ENCODE results near the gene BZW1. TPM values are rescaled to one million over a fixed set of nuclear protein-coding genes. Genes with fewer than 3 reads are reported as not detected.
A peak's percentile ranks its signal among the peaks of the same experiment; 100 is the strongest.

Gene BZW1
- total RNA-seq, 1 experiment from 2014 or later, result 454 TPM

- ChIA-PET RAD21 (ENCODE audit: low non-redundant PET in 1 of 2, low total read pairs in 2 of 2, uncharacterized antibody in 2 of 2, unreplicated experiment in 2 of 2) (interaction anchor here in 1 of 2 experiments (0.7 kb wide), 1 partner anchor 12 kb away, joined by 5 read pairs; no protein-coding TSS in a partner anchor), CTCF (interaction anchor here (0.6 kb wide), 1 partner anchor 332 kb away, joined by 4 read pairs; no protein-coding TSS in a partner anchor), POLR2A (no interaction called here)
- H3K27ac ChIP-seq (ENCODE audit: low read depth, low read length), result no peak overlapping the region
- no peaks in the 10 kb centered on the region for H3K4me1 ChIP-seq (ENCODE audit: control insufficient read depth in 1 of 2, insufficient read depth in 2 of 2, low read length in 2 of 2)
- H3K9me3 ChIP-seq (ENCODE audit: control insufficient read depth in 1 of 2, insufficient read depth in 1 of 2, low read depth in 1 of 2, low read length in 2 of 2), result no peaks in the 10 kb centered on the region
- H3K36me3 ChIP-seq (ENCODE audit: control insufficient read depth in 1 of 2, insufficient read depth in 2 of 2, low read length in 2 of 2), result peaks cover 36 to 38% of the 10 kb centered on the region in 2 experiments; a peak in 3 of 4 replicates
- DNase-seq (ENCODE audit: low read depth, low spot score), result no peak
- no TSS peak for BruUV-seq (replicated peaks)
- intact Hi-C loops (cut with micrococcal nuclease), result no loop called here
- 0 out of 2 replicates have a peak, but pooled peaks cover 4% of the 10 kb centered on the region for H4K20me1 ChIP-seq (ENCODE audit: insufficient read depth)
- H3K4me3 ChIP-seq (replicated peaks in 1 of 2; ENCODE audit: low read depth in 1 of 2, low read length in 2 of 2), result no peak overlapping the region
- H3K79me2 ChIP-seq (ENCODE audit: insufficient read depth, low read length), result no peaks in the 10 kb centered on the region; the same call in 1 of the 2 replicates
- no peak overlapping the region for H3K4me2 ChIP-seq (ENCODE audit: low read length)
- ATAC-seq, result 0 out of 2 replicates have a peak, but pooled peaks have one; percentile 23
- H2AFZ ChIP-seq (ENCODE audit: low read depth, low read length, poor library complexity, severe bottlenecking), result no peak overlapping the region
- no peaks in the 10 kb centered on the region for H3K27me3 ChIP-seq (ENCODE audit: insufficient read depth, low read length)
- H3K9ac ChIP-seq (ENCODE audit: low read length), result no peak overlapping the region
- TF ChIP-seq RAD21 (IDR thresholded peaks at IDR 0.05; ENCODE audit: low read depth) (peak; percentile 20; the same call in 1 of the 2 replicates), CEBPB (IDR thresholded peaks at IDR 0.05; ENCODE audit: low read depth) (no peak), JUND (IDR thresholded peaks at IDR 0.05) (no peak), POLR2AphosphoS5 (IDR thresholded peaks at IDR 0.05; ENCODE audit: low read depth, low read length) (peak; percentile 60), REST (IDR thresholded peaks at IDR 0.05; ENCODE audit: low read depth) (no peak)
- TF ChIP-seq, protein P1, sequence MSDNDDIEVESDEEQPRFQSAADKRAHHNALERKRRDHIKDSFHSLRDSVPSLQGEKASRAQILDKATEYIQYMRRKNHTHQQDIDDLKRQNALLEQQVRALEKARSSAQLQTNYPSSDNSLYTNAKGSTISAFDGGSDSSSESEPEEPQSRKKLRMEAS (IDR thresholded peaks at IDR 0.05), result no peak
- no peaks in the 10 kb centered on the region for H3K9me2 ChIP-seq (ENCODE audit: insufficient read depth)
Measured at GRCh38 chr2:200850512-200851256, 39.0 kb downstream of the BZW1 start.
